Adrenal gland (tissue), 12 donors: ENCODE data around the gene MYH11. TPM values are rescaled to one million over a fixed set of nuclear protein-coding genes. Genes with fewer than 3 reads are reported as not detected.
A peak's percentile ranks its signal among the peaks of the same experiment; 100 is the strongest.

Experiments used
- DNase-seq, 7 donors: peaks; one replicate each; pipeline ENCODE4 v3.0.0-alpha.2; 2019 to 2020
- H3K27ac ChIP-seq, 5 donors: fragments of 200-600 bp; sonication (generic) in 4 of 5; 1 replicate in 3 of 5; 2 replicates in 2 of 5; pipeline versions ENCODE4 v1.5.1 to v1.8.0; 2016 to 2020; ENCODE audit warnings: mild to moderate bottlenecking in 1 of 5
- H3K27me3 ChIP-seq: fragments of 200-600 bp; 2 replicates; pipeline ENCODE4 v1.8.0; 2021
- H3K36me3 ChIP-seq, 2 donors: fragments of 200-600 bp; replicated peaks in 1 of 2; 1 replicate in 1 of 2; 2 replicates in 1 of 2; pipeline versions ENCODE4 v1.5.1 to v1.8.0; 2018 to 2022
- H3K4me1 ChIP-seq, 2 donors: fragments of 200-600 bp; replicated peaks in 1 of 2; 1 replicate in 1 of 2; 2 replicates in 1 of 2; pipeline versions ENCODE4 v1.5.1 to v1.8.0; 2018 to 2021
- H3K4me3 ChIP-seq, 4 donors: fragments of 200-600 bp; sonication (generic) in 3 of 4; one replicate each; pipeline ENCODE4 v1.5.1; 2016 to 2018
- H3K9me3 ChIP-seq, 3 donors: fragments of 200-600 bp; sonication (generic) in 1 of 3; replicated peaks in 1 of 3; 1 replicate in 2 of 3; 2 replicates in 1 of 3; pipeline versions ENCODE4 v1.5.1 to v1.8.0; 2016 to 2021
- CTCF ChIP-seq, 6 experiments: fragments of 450-650 bp in 4 of 6; fragments of 200-600 bp in 2 of 6; sonication (generic) in 1 of 6; IDR thresholded peaks; 1 replicate in 5 of 6; 2 replicates in 1 of 6; pipeline versions ENCODE4 v1.5.1 to v1.8.0; 2016 to 2021; ENCODE audit warnings: antibody characterized with exemption in 6 of 6, mild to moderate bottlenecking in 2 of 6, moderate library complexity in 1 of 6
- POLR2A ChIP-seq, 2 donors: fragments of 450-650 bp; IDR thresholded peaks; one replicate each; pipeline ENCODE4 v1.6.1; 2017; ENCODE audit warnings: antibody characterized with exemption in 2 of 2, mild to moderate bottlenecking in 2 of 2, moderate library complexity in 1 of 2
- WGBS, 4 donors: extraction: QIAGEN DNeasy Blood & Tissue Kit in 2 of 4; methylation state at CpG; one replicate each; pipeline versions ENCODE4 v1.1.5 to v1.1.7; 2013 to 2017; 5-methylcytosine and 5-hydroxymethylcytosine counted together
- intact Hi-C, 2 donors: fragments of 100-400 bp; cut with DNase I; formaldehyde crosslinking; loops; one replicate each; pipeline versions ENCODE4 v1.14.1 to v1.15.0; 2022 to 2023
- polyA plus RNA-seq, 3 donors: library from polyadenylated mRNA; stranded (reverse); fragments of 200-250 nt in 2 of 3; fragments of 350-450 nt in 1 of 3; fragmentation: Illumina TruSeq in 1 of 3; extraction: RNeasy Lipid Tissue Mini Kit (QIAGEN cat#74804) in 1 of 3; gene quantifications; one replicate each; pipeline ENCODE4 v1.2.3, GENCODE V29; 2013 to 2014
- total RNA-seq, 9 donors: library from RNA; depleted of rRNA in 4 of 9; stranded (reverse); fragments of >200 nt in 4 of 9; fragments of 120-200 nt in 1 of 9; fragmentation: NEBNext Ultra II Directional in 1 of 9; extraction: Animal tissue kit (Norgen Biotek cat#: 25700) in 1 of 9; gene quantifications; one replicate each; pipeline versions ENCODE4 v1.1.0 to v1.2.4, GENCODE V29; 2013 to 2023
- donor health status: healthy with polysubstance abuse.
- donor health status: Bipolar disorder and iron deficiency.
- donor health status: DM: yes; HTN: yes; CAD: no.
- donor health status: DM: no; HTN: no; CAD: no.
- donor health status: DM: no; HTN: no; CAD: no.
- donor health status: DM: yes; HTN: yes; CAD: no.

MYH11 gene
- total and polyA plus RNA-seq, 12 donors, result 2.4 to 45.1 (median 16.5) TPM

GRCh38 chr16:15773968-15774367 lies 82.9 kb downstream of the MYH11 start:
- intact Hi-C loops, result no loop called here
- no peak for DNase-seq
- Histone ChIP-seq H3K4me1 (no peaks in the 10 kb centered on the region), H3K27me3 (no peaks in the 10 kb centered on the region), H3K9me3 (no peaks in the 10 kb centered on the region), H3K4me3 (no peak overlapping the region), H3K27ac (peak overlapping the region in 1 of 5 donors; percentile 7), H3K36me3 (no peaks in the 10 kb centered on the region)
- 37 to 66% (median 38%) methylated on average over 6 of the region's 6 CpGs for WGBS, 4 donors
- TF ChIP-seq CTCF (IDR thresholded peaks at IDR 0.05) (no peak), POLR2A (IDR thresholded peaks at IDR 0.05) (no peak)

GRCh38 chr16:15772579-15773293 lies 84.1 kb downstream of the MYH11 start:
- H3K36me3 ChIP-seq, result no peaks in the 10 kb centered on the region
- intact Hi-C loops, result no loop called here
- no peak for TF ChIP-seq POLR2A (IDR thresholded peaks at IDR 0.05)
- no peak for TF ChIP-seq CTCF (IDR thresholded peaks at IDR 0.05)
- H3K4me3 ChIP-seq, result no peak overlapping the region
- no peaks in the 10 kb centered on the region for H3K4me1 ChIP-seq
- DNase-seq, result no peak
- no peaks in the 10 kb centered on the region for H3K9me3 ChIP-seq
- WGBS, 4 donors, result 84 to 89% (median 88%) methylated on average over 11 of the region's 11 CpGs
- H3K27me3 ChIP-seq, result no peaks in the 10 kb centered on the region
- no peak overlapping the region for H3K27ac ChIP-seq

- WGBS, 4 donors, result 76 to 90% (median 86%) methylated on average over 7 of the region's 7 CpGs
- no peaks in the 10 kb centered on the region for H3K27me3 ChIP-seq
- no peaks in the 10 kb centered on the region for H3K4me1 ChIP-seq
- H3K4me3 ChIP-seq, result no peak overlapping the region
- no peaks in the 10 kb centered on the region for H3K36me3 ChIP-seq
- DNase-seq, result no peak
- H3K9me3 ChIP-seq, result no peaks in the 10 kb centered on the region
- TF ChIP-seq CTCF (IDR thresholded peaks at IDR 0.05) (no peak), POLR2A (IDR thresholded peaks at IDR 0.05) (no peak)
- H3K27ac ChIP-seq, result no peak overlapping the region
- intact Hi-C loops, result no loop called here
Measured at GRCh38 chr16:15771694-15772093, 85.1 kb downstream of the MYH11 start.

GRCh38 chr16:15770512-15770911 lies 86.3 kb downstream of the MYH11 start:
- Histone ChIP-seq H3K27ac (peak overlapping the region in 2 of 5 donors; percentile 44 to 64), H3K9me3 (no peaks in the 10 kb centered on the region), H3K27me3 (no peaks in the 10 kb centered on the region), H3K4me3 (no peak overlapping the region), H3K4me1 (no peaks in the 10 kb centered on the region), H3K36me3 (no peaks in the 10 kb centered on the region)
- intact Hi-C loops, result no loop called here
- no peak for DNase-seq
- 69 to 74% (median 70%) methylated on average over 3 of the region's 3 CpGs for WGBS, 4 donors
- TF ChIP-seq CTCF (IDR thresholded peaks at IDR 0.05) (no peak), POLR2A (IDR thresholded peaks at IDR 0.05) (no peak)
